Measurements from ENCODE around the gene KCNMA1. TPM values are rescaled to one million over a fixed set of nuclear protein-coding genes. Genes with fewer than 3 reads are reported as not detected.

Gene KCNMA1
- total and polyA plus RNA-seq, 2 donors (not counting 1 experiment from before 2014, with no cell fraction given): 0.82 to 3.1 TPM

DNA sequence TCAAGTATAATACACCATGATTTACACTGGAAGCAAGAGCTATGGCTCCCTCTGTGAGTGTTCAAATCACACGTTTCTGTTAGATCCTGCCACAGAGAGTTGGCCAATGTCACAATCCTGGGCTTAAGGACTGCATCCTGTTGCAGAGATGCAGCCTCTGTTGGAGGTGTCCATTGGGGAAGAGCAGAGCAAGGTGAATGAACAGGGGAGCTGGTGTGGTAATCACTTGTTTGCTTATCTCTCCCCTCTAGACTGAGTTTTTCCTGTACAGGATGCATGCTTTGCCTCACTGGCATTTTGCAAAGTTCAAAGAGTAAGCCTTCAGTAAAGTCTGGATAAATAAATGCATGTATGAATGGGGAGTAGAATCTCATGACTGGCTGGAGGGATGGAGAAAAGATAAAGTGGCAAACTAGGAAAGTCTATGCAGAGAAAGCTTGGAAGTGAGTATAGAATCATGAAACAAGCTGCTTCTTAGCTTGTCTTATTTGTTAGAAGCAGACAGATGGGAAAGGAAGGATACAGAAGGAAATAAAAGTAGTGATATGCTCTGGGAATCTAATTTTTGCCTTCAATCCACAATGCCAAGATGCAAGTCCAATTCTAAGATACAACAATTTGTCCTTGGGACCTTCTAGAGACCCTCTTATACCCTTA, 605.9 kb downstream of the KCNMA1 start:
- peaks cover 0 to 19% of the 10 kb centered on the region in 2 donors for H3K4me1 ChIP-seq (ENCODE audit: control insufficient read depth in 2 of 2, insufficient read depth in 2 of 2, low read length in 2 of 2)
- H3K9me3 ChIP-seq (ENCODE audit: control extremely low read depth in 1 of 3, control insufficient read depth in 2 of 3, insufficient read depth in 1 of 3, low read length in 2 of 3): no peaks in the 10 kb centered on the region
- TF ChIP-seq, protein P1, sequence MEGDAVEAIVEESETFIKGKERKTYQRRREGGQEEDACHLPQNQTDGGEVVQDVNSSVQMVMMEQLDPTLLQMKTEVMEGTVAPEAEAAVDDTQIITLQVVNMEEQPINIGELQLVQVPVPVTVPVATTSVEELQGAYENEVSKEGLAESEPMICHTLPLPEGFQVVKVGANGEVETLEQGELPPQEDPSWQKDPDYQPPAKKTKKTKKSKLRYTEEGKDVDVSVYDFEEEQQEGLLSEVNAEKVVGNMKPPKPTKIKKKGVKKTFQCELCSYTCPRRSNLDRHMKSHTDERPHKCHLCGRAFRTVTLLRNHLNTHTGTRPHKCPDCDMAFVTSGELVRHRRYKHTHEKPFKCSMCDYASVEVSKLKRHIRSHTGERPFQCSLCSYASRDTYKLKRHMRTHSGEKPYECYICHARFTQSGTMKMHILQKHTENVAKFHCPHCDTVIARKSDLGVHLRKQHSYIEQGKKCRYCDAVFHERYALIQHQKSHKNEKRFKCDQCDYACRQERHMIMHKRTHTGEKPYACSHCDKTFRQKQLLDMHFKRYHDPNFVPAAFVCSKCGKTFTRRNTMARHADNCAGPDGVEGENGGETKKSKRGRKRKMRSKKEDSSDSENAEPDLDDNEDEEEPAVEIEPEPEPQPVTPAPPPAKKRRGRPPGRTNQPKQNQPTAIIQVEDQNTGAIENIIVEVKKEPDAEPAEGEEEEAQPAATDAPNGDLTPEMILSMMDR (IDR thresholded peaks at IDR 0.05): no peak
- no peak for TF ChIP-seq EZH2 (IDR thresholded peaks at IDR 0.05; ENCODE audit: borderline replicate concordance, insufficient read depth, low read depth, low read length, poor library complexity, severe bottlenecking)
- no peak overlapping the region for H3K27ac Mint-ChIP-seq
- H4K20me1 ChIP-seq (ENCODE audit: control insufficient read depth, insufficient read depth, low read length, poor library complexity, severe bottlenecking): no peaks in the 10 kb centered on the region
- no peaks in the 10 kb centered on the region for H3K27me3 ChIP-seq (replicated peaks in 1 of 4; ENCODE audit: control extremely low read depth in 1 of 4, control insufficient read depth in 3 of 4, insufficient read depth in 4 of 4, low read length in 3 of 4)
- DNase-seq (no peak), ATAC-seq (ENCODE audit: low read depth) (no peak)
- no peak overlapping the region for H3K27ac ChIP-seq (ENCODE audit: low read length in 2 of 2)
- CTCF ChIA-PET: no interaction called here
- H2AFZ ChIP-seq (ENCODE audit: insufficient read depth, low read depth, low read length, poor library complexity, severe bottlenecking): no peak overlapping the region
- H3K4me2 ChIP-seq (replicated peaks; ENCODE audit: low read depth, low read length, poor library complexity, severe bottlenecking): no peak overlapping the region
- H3K4me3 ChIP-seq (ENCODE audit: control extremely low read depth in 1 of 5, extremely low read depth in 1 of 5, insufficient read depth in 1 of 5, low read depth in 2 of 5, low read length in 4 of 5): no peak overlapping the region
- H3K27me3 Mint-ChIP-seq: peaks cover 6% of the 10 kb centered on the region
- no peaks in the 10 kb centered on the region for H3K79me2 ChIP-seq (ENCODE audit: control insufficient read depth, insufficient read depth, low read length)
- intact Hi-C loops (cut with micrococcal nuclease): no loop called here
- peaks cover 7% of the 10 kb centered on the region for H3K4me1 Mint-ChIP-seq
- WGBS (ENCODE audit: insufficient coverage): no CpG with 5 or more reads among the region's 1 CpG
- POLR2A ChIA-PET: no interaction called here
- H3K4me3 Mint-ChIP-seq: no peak overlapping the region
- H3K36me3 ChIP-seq (replicated peaks in 1 of 2; ENCODE audit: control extremely low read depth in 1 of 2, control insufficient read depth in 1 of 2, extremely low read depth in 1 of 2, insufficient read depth in 2 of 2, low read length in 1 of 2): no peaks in the 10 kb centered on the region
- H3K9ac ChIP-seq (ENCODE audit: low read length): no peak overlapping the region
- H3K9me3 Mint-ChIP-seq (ENCODE audit: insufficient read depth): no peaks in the 10 kb centered on the region

GRCh38 chr10:77030974-77031373, 606.6 kb downstream of the KCNMA1 start:
- intact Hi-C loops (cut with micrococcal nuclease): no loop called here
- no peaks in the 10 kb centered on the region for H3K27me3 ChIP-seq (replicated peaks in 1 of 4; ENCODE audit: control extremely low read depth in 1 of 4, control insufficient read depth in 3 of 4, insufficient read depth in 4 of 4, low read length in 3 of 4)
- H2AFZ ChIP-seq (ENCODE audit: insufficient read depth, low read depth, low read length, poor library complexity, severe bottlenecking): no peak overlapping the region
- H4K20me1 ChIP-seq (ENCODE audit: control insufficient read depth, insufficient read depth, low read length, poor library complexity, severe bottlenecking): no peaks in the 10 kb centered on the region
- H3K4me1 Mint-ChIP-seq: peaks cover 7% of the 10 kb centered on the region
- DNase-seq (no peak), ATAC-seq (ENCODE audit: low read depth) (no peak)
- H3K9me3 ChIP-seq (ENCODE audit: control extremely low read depth in 1 of 3, control insufficient read depth in 2 of 3, insufficient read depth in 1 of 3, low read length in 2 of 3): no peaks in the 10 kb centered on the region
- H3K27ac Mint-ChIP-seq: no peak overlapping the region
- TF ChIP-seq, protein P1 (IDR thresholded peaks at IDR 0.05): no peak
- TF ChIP-seq EZH2 (IDR thresholded peaks at IDR 0.05; ENCODE audit: borderline replicate concordance, insufficient read depth, low read depth, low read length, poor library complexity, severe bottlenecking): no peak
- no peaks in the 10 kb centered on the region for H3K79me2 ChIP-seq (ENCODE audit: control insufficient read depth, insufficient read depth, low read length)
- WGBS (ENCODE audit: insufficient coverage): 35% methylated on average over 2 of the region's 2 CpGs
- no peak overlapping the region for H3K9ac ChIP-seq (ENCODE audit: low read length)
- H3K4me3 ChIP-seq (ENCODE audit: control extremely low read depth in 1 of 5, extremely low read depth in 1 of 5, insufficient read depth in 1 of 5, low read depth in 2 of 5, low read length in 4 of 5): no peak overlapping the region
- CTCF ChIA-PET: no interaction called here
- H3K36me3 ChIP-seq (replicated peaks in 1 of 2; ENCODE audit: control extremely low read depth in 1 of 2, control insufficient read depth in 1 of 2, extremely low read depth in 1 of 2, insufficient read depth in 2 of 2, low read length in 1 of 2): no peaks in the 10 kb centered on the region
- POLR2A ChIA-PET: no interaction called here
- H3K27ac ChIP-seq (ENCODE audit: low read length in 2 of 2): no peak overlapping the region
- no peaks in the 10 kb centered on the region for H3K9me3 Mint-ChIP-seq (ENCODE audit: insufficient read depth)
- no peak overlapping the region for H3K4me2 ChIP-seq (replicated peaks; ENCODE audit: low read depth, low read length, poor library complexity, severe bottlenecking)
- peaks cover 0 to 19% of the 10 kb centered on the region in 2 donors for H3K4me1 ChIP-seq (ENCODE audit: control insufficient read depth in 2 of 2, insufficient read depth in 2 of 2, low read length in 2 of 2)
- H3K27me3 Mint-ChIP-seq: peaks cover 6% of the 10 kb centered on the region
- no peak overlapping the region for H3K4me3 Mint-ChIP-seq

Measured in B cell (primary cell).